Common myeloid progenitor, CD34-positive (primary cell): ENCODE data around the gene HUNK.

Source experiments
- CTCF ChIA-PET: fragments of 350-600 bp; sonication (Branson Sonifier 250); formaldehyde crosslinking; loops from one replicate; lab custom pipeline; 2021; ENCODE audit warnings: antibody characterized with exemption; lab: Charles Lee
- POLR2A ChIA-PET: fragments of 350-600 bp; sonication (Branson Sonifier 250); formaldehyde crosslinking; loops from one replicate; lab custom pipeline; 2021; ENCODE audit warnings: antibody characterized with exemption; lab: Charles Lee
- DNase-seq, 3 donors: peaks; one replicate each; pipeline versions ENCODE4 v3.0.0 to v3.0.0-alpha.2; 2013
- H3K27ac ChIP-seq, 2 experiments: 1 replicate in 1 of 2; 2 replicates in 1 of 2; pipeline ENCODE4 v1.7.0; 2013; ENCODE audit warnings: inconsistent platforms in 2 of 2, low read length in 2 of 2, mild to moderate bottlenecking in 2 of 2, low read depth in 1 of 2, moderate library complexity in 1 of 2; ENCODE audit not compliant: severe bottlenecking in 2 of 2, insufficient read depth in 1 of 2, poor library complexity in 1 of 2
- H3K27me3 ChIP-seq, 5 experiments: replicated peaks in 2 of 5; 1 replicate in 3 of 5; 2 replicates in 2 of 5; pipeline versions ENCODE4 v1.6.1 to v1.7.0; 2013; ENCODE audit warnings: low read length in 4 of 5, mild to moderate bottlenecking in 2 of 5, moderate library complexity in 2 of 5, inconsistent platforms in 1 of 5; ENCODE audit not compliant: insufficient read depth in 5 of 5, control insufficient read depth in 4 of 5
- H3K36me3 ChIP-seq, 4 experiments: 1 replicate in 2 of 4; 2 replicates in 2 of 4; pipeline versions ENCODE4 v1.6.1 to v1.7.0; 2013; ENCODE audit warnings: low read length in 3 of 4, control low read depth in 1 of 4, mild to moderate bottlenecking in 1 of 4; ENCODE audit not compliant: control insufficient read depth in 4 of 4, insufficient read depth in 4 of 4
- H3K4me1 ChIP-seq, 4 experiments: 1 replicate in 3 of 4; 2 replicates in 1 of 4; pipeline versions ENCODE4 v1.6.1 to v1.7.1; 2013; ENCODE audit warnings: low read length in 3 of 4, mild to moderate bottlenecking in 3 of 4, control low read depth in 1 of 4, inconsistent platforms in 1 of 4, moderate library complexity in 1 of 4; ENCODE audit not compliant: control insufficient read depth in 4 of 4, insufficient read depth in 4 of 4; ENCODE audit errors: control extremely low read depth in 1 of 4
- H3K4me3 ChIP-seq, 7 experiments: 1 replicate in 4 of 7; 2 replicates in 3 of 7; pipeline versions ENCODE4 v1.5.1 to v1.7.0; 2013; ENCODE audit warnings: mild to moderate bottlenecking in 7 of 7, low read length in 6 of 7, moderate library complexity in 6 of 7, inconsistent platforms in 2 of 7, low read depth in 2 of 7, control low read depth in 1 of 7; ENCODE audit not compliant: insufficient read depth in 4 of 7, control insufficient read depth in 1 of 7; ENCODE audit errors: extremely low read depth in 1 of 7
- H3K9me3 ChIP-seq, 5 experiments: 1 replicate in 4 of 5; 2 replicates in 1 of 5; pipeline versions ENCODE4 v1.6.1 to v1.7.1; 2013; ENCODE audit warnings: low read length in 4 of 5, mild to moderate bottlenecking in 2 of 5, inconsistent platforms in 1 of 5, low read depth in 1 of 5, moderate library complexity in 1 of 5; ENCODE audit not compliant: control insufficient read depth in 4 of 5, insufficient read depth in 2 of 5; ENCODE audit errors: control extremely low read depth in 1 of 5
- WGBS: methylation state at CpG from one replicate; pipeline ENCODE4 v1.1.5; 2013; ENCODE audit not compliant: insufficient coverage; 5-methylcytosine and 5-hydroxymethylcytosine counted together

Gene HUNK

GRCh38 chr21:32007456-32007855 is 134.6 kb downstream of the HUNK start:
- H3K36me3 ChIP-seq: no peaks in the 10 kb centered on the region
- no peaks in the 10 kb centered on the region for H3K4me1 ChIP-seq
- POLR2A ChIA-PET: no interaction called here
- H3K4me3 ChIP-seq: no peak overlapping the region
- DNase-seq: no peak
- CTCF ChIA-PET: no interaction called here
- peaks cover 0 to 4% (median 0%) of the 10 kb centered on the region in 5 experiments for H3K9me3 ChIP-seq
- H3K27ac ChIP-seq: no peak overlapping the region
- no peaks in the 10 kb centered on the region for H3K27me3 ChIP-seq
- 98% methylated on average over 4 of the region's 5 CpGs for WGBS

- ChIA-PET POLR2A (no interaction called here), CTCF (no interaction called here)
- Histone ChIP-seq H3K27ac (no peak overlapping the region), H3K36me3 (no peaks in the 10 kb centered on the region), H3K9me3 (peaks cover 0 to 4% (median 0%) of the 10 kb centered on the region in 5 experiments), H3K4me3 (no peak overlapping the region), H3K27me3 (no peaks in the 10 kb centered on the region), H3K4me1 (no peaks in the 10 kb centered on the region)
- no peak for DNase-seq
- 50% methylated on average over 1 of the region's 2 CpGs for WGBS
These were observed 135.9 kb downstream of the HUNK start for GRCh38 chr21:32008714-32009113.

GRCh38 chr21:32009263-32009662 is 136.4 kb downstream of the HUNK start:
- CTCF ChIA-PET: no interaction called here

GRCh38 chr21:32015461-32016139 is 142.8 kb downstream of the HUNK start:
- Histone ChIP-seq H3K36me3 (no peaks in the 10 kb centered on the region), H3K9me3 (no peaks in the 10 kb centered on the region), H3K4me1 (no peaks in the 10 kb centered on the region), H3K4me3 (no peak overlapping the region), H3K27ac (no peak overlapping the region), H3K27me3 (no peaks in the 10 kb centered on the region)
- WGBS: 84% methylated on average over 7 of the region's 7 CpGs
- ChIA-PET POLR2A (no interaction called here), CTCF (no interaction called here)
- no peak for DNase-seq

More at GRCh38 chr21:32009263-32009662, 136.4 kb downstream of the HUNK start:
- POLR2A ChIA-PET: no interaction called here
- no peak for DNase-seq
- Histone ChIP-seq H3K36me3 (no peaks in the 10 kb centered on the region), H3K9me3 (peaks cover 0 to 4% (median 0%) of the 10 kb centered on the region in 5 experiments), H3K27ac (no peak overlapping the region), H3K27me3 (no peaks in the 10 kb centered on the region), H3K4me3 (no peak overlapping the region), H3K4me1 (no peaks in the 10 kb centered on the region)
- 100% methylated on average over 1 of the region's 3 CpGs for WGBS

GRCh38 chr21:32018381-32018780 is 145.6 kb downstream of the HUNK start:
- H3K4me3 ChIP-seq: no peak overlapping the region
- DNase-seq: no peak
- H3K27me3 ChIP-seq: peaks cover 0 to 1% (median 0%) of the 10 kb centered on the region in 5 experiments
- H3K36me3 ChIP-seq: no peaks in the 10 kb centered on the region
- WGBS: 95% methylated on average over 3 of the region's 3 CpGs
- CTCF ChIA-PET: no interaction called here
- H3K4me1 ChIP-seq: no peaks in the 10 kb centered on the region
- no peaks in the 10 kb centered on the region for H3K9me3 ChIP-seq
- no peak overlapping the region for H3K27ac ChIP-seq
- POLR2A ChIA-PET: no interaction called here

GRCh38 chr21:32020564-32020963 is 147.7 kb downstream of the HUNK start:
- no peaks in the 10 kb centered on the region for H3K4me1 ChIP-seq
- DNase-seq: no peak
- H3K36me3 ChIP-seq: no peaks in the 10 kb centered on the region
- POLR2A ChIA-PET: no interaction called here
- no peak overlapping the region for H3K4me3 ChIP-seq
- CTCF ChIA-PET: no interaction called here
- no peak overlapping the region for H3K27ac ChIP-seq
- peaks cover 0 to 3% (median 0%) of the 10 kb centered on the region in 5 experiments for H3K27me3 ChIP-seq
- no peaks in the 10 kb centered on the region for H3K9me3 ChIP-seq
- WGBS: 86% methylated on average over 5 of the region's 5 CpGs

- no peak for DNase-seq
- peaks cover 0 to 3% (median 0%) of the 10 kb centered on the region in 5 experiments for H3K27me3 ChIP-seq
- no peaks in the 10 kb centered on the region for H3K36me3 ChIP-seq
- H3K9me3 ChIP-seq: no peaks in the 10 kb centered on the region
- H3K4me1 ChIP-seq: no peaks in the 10 kb centered on the region
- WGBS: 93% methylated on average over 7 of the region's 12 CpGs
- no peak overlapping the region for H3K4me3 ChIP-seq
- POLR2A ChIA-PET: no interaction called here
- no peak overlapping the region for H3K27ac ChIP-seq
- CTCF ChIA-PET: no interaction called here
These were observed 148.6 kb downstream of the HUNK start for GRCh38 chr21:32021319-32021994.
